ENCODE results near the gene KDF1. TPM values are rescaled to one million over a fixed set of nuclear protein-coding genes. Genes with fewer than 3 reads are reported as not detected.

KDF1 gene
- total and polyA plus RNA-seq, 2 of the 13 experiments (the other 11 are each of a cell fraction or from before 2014, with no cell fraction given): 1.9 to 4.9 TPM

DNA sequence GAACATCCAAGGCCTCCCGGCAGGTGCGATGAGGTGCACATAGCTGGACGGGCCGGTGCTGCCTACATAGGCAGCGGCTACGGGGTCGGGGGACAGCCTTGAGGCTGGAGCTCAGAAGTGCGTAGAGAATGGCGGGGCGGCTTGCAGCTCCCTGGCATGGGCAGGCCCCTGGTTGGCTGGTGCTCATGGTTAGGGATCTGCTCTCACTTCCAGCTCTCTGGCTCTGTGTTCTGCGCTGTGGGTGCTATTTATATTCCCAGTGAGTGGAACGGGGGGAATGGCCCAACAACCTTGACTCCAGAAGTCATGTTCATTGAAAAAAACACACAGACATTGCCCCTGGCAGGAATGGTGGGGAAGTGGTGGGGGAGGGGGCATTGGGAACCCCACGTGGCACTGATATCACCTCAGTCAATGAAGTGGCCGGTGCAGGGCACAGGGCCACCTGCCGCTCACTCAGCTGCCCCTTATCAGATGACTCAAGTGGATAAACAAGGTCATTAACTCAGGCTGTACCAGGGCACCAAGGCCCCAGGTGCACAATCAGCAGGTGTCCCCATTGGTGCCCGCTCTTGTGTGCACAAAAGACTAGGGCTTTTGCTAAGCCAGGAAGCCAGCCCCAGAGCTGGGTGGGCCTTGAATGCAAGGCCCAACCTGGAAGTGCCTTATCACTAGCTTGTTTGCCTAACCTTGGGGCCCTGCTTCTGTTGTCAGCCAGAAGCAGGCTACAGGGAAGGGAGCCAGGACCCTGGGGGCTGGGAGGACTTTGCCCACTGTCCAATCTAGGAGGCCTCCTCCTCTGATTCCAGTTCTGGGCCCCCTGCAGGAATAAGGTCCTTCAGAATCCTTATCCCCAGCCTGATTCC, 46.3 kb downstream of the KDF1 start, which contains the start of gene NR0B2 (continued):
- TF ChIP-seq, protein P1, sequence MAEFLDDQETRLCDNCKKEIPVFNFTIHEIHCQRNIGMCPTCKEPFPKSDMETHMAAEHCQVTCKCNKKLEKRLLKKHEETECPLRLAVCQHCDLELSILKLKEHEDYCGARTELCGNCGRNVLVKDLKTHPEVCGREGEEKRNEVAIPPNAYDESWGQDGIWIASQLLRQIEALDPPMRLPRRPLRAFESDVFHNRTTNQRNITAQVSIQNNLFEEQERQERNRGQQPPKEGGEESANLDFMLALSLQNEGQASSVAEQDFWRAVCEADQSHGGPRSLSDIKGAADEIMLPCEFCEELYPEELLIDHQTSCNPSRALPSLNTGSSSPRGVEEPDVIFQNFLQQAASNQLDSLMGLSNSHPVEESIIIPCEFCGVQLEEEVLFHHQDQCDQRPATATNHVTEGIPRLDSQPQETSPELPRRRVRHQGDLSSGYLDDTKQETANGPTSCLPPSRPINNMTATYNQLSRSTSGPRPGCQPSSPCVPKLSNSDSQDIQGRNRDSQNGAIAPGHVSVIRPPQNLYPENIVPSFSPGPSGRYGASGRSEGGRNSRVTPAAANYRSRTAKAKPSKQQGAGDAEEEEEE (CRISPR knock-in tag; IDR thresholded peaks at IDR 0.05; ENCODE audit: borderline replicate concordance): no peak; the same call in 1 of the 2 replicates
- TF ChIP-seq YY1 (IDR thresholded peaks at IDR 0.05; ENCODE audit: insufficient read depth, insufficient replicate concordance, low read depth, low read length) (peak; percentile 69), ZNF746 (CRISPR knock-in tag; IDR thresholded peaks at IDR 0.05) (peak; percentile 96), ZNF446 (CRISPR knock-in tag; IDR thresholded peaks at IDR 0.05) (0 out of 2 replicates have a peak, but pooled peaks have one; percentile 5), ZXDC (CRISPR knock-in tag; IDR thresholded peaks at IDR 0.05) (peak; percentile 73; the same call in 1 of the 2 replicates), RBAK (CRISPR knock-in tag; IDR thresholded peaks at IDR 0.05) (peak; percentile 35; the same call in 1 of the 2 replicates), ZBTB46 (CRISPR knock-in tag; IDR thresholded peaks at IDR 0.05; ENCODE audit: borderline replicate concordance) (peak; percentile 98), ETV5 (CRISPR knock-in tag; IDR thresholded peaks at IDR 0.05; ENCODE audit: borderline replicate concordance) (peak; percentile 98), HMG20B (CRISPR knock-in tag; conservative IDR thresholded peaks at IDR 0.05) (peak; percentile 84), NFE2L1 (CRISPR knock-in tag; IDR thresholded peaks at IDR 0.05; ENCODE audit: borderline replicate concordance) (0 out of 2 replicates have a peak, but pooled peaks have one; percentile 11), ZMYM2 (CRISPR knock-in tag; IDR thresholded peaks at IDR 0.05) (peak; percentile 75), FOXA3 (CRISPR knock-in tag; IDR thresholded peaks at IDR 0.05) (peak; percentile 97), DMAP1 (CRISPR knock-in tag; IDR thresholded peaks at IDR 0.05) (peak; percentile 89; the same call in 1 of the 2 replicates), MZF1 (CRISPR knock-in tag; IDR thresholded peaks at IDR 0.05; ENCODE audit: borderline replicate concordance) (peak; percentile 77; the same call in 1 of the 2 replicates), ARNT (IDR thresholded peaks at IDR 0.05) (no peak), ZNF430 (CRISPR knock-in tag; IDR thresholded peaks at IDR 0.05) (peak; percentile 90), ZNF674 (CRISPR knock-in tag; IDR thresholded peaks at IDR 0.05; ENCODE audit: low read depth) (peak; percentile 66; the same call in 1 of the 2 replicates), PAWR (CRISPR knock-in tag; IDR thresholded peaks at IDR 0.05; ENCODE audit: borderline replicate concordance) (0 out of 2 replicates have a peak, but pooled peaks have one; percentile 65)
- TF ChIP-seq, protein P2, sequence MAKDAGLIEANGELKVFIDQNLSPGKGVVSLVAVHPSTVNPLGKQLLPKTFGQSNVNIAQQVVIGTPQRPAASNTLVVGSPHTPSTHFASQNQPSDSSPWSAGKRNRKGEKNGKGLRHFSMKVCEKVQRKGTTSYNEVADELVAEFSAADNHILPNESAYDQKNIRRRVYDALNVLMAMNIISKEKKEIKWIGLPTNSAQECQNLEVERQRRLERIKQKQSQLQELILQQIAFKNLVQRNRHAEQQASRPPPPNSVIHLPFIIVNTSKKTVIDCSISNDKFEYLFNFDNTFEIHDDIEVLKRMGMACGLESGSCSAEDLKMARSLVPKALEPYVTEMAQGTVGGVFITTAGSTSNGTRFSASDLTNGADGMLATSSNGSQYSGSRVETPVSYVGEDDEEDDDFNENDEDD (CRISPR knock-in tag; IDR thresholded peaks at IDR 0.05; ENCODE audit: borderline replicate concordance): peak; percentile 56; the same call in 1 of the 2 replicates
